ENCODE data around the gene ELFN2. TPM values are rescaled to one million over a fixed set of nuclear protein-coding genes. Genes with fewer than 3 reads are reported as not detected.

ELFN2 gene
- total and polyA plus RNA-seq, 4 donors = 0.62 to 6.8 (median 1.6) TPM

DNA sequence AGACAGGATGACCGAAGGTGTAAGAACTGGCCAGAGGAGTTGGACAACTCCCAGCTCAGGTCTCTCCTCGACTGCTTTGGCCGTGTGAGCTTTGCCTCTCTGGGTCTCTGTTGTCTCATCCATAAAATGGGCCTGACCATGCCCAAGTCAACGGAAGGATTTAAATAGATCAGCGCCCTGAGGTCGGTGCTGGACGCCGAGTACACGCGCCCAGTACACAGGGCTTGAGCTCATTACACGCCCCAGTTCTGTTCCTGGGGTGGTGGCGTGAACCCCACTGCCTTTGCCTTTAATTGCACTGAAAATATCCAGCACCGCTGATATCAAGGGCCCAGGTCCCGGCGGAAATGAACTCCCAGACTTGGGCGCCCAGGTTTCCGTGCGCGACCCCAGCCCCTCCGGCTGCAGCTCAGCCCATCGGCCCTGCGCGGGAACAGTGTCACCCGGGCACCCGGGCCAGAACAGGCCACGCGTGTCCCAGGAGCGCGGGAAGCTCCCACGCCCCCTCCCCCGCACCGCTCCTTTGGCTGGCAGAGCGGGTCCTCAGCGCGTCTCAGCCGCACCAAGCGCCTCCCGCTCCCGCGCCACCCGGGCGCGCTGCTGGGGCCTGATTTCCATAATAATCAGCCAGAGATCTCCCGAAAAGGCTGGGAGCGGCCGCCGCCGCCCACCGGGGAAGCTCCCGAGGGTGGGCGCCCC lies 102.8 kb downstream of the ELFN2 start:
- no peaks in the 10 kb centered on the region for H3K36me3 ChIP-seq (ENCODE audit: control insufficient read depth in 4 of 4, insufficient read depth in 4 of 4, low read length in 4 of 4)

DNA sequence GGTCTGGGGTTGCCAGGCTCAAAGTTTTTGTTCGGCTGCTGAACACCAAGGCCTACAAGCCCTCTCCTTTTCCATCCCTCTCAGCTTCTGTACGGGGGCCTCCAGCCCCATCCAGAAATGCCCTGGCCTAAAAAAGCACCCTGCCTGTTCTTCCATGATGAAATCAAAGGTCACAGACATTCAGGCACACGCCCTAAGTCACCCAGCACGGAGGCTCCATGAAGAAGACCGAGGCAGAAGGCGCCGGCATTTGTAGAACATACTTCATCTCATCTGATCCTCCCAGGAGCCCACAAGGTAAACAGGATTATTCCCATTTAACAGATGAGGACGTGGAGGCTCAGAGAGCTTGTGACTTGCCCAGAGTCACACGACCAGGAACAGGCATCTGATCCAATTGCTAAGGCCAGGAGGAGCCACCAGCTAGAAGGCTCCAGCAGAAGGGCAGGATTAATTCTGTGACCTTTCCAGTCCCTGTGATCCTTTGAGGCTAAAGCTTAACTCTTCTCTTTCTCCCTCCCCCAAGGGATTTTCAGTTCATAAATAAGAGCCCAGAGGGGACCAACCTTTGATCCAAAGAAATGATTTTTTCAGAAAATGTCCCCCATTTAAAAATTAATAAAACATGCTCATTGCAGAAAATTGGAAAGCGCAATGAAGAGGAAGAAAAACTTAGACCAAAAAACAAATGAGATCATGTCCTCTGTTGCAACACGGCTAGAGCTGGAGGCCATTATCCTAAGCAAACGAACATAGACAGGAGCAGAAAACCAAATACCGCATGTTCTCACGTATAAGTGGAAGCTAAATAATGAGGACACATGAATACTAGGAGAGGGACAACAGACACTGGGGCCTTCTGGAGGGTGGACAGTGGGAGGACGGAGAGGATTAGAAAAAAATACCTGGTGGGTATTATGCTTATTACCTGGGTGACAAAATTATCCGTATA lies 106.3 kb downstream of the ELFN2 start:
- Histone ChIP-seq H3K27me3 (ENCODE audit: control insufficient read depth in 3 of 3, insufficient read depth in 3 of 3, low read length in 2 of 3) (peaks cover 0 to 28% (median 27%) of the 10 kb centered on the region in 3 donors), H3K4me1 (ENCODE audit: control insufficient read depth in 5 of 5, insufficient read depth in 5 of 5, low read length in 5 of 5) (peaks cover 0 to 9% (median 0%) of the 10 kb centered on the region in 5 donors), H3K4me3 (no peak overlapping the region), H3K36me3 (ENCODE audit: control insufficient read depth in 4 of 4, insufficient read depth in 4 of 4, low read length in 4 of 4) (no peaks in the 10 kb centered on the region), H3K9ac (ENCODE audit: insufficient read depth in 1 of 2, low read length in 2 of 2) (no peak overlapping the region), H3K9me3 (ENCODE audit: control insufficient read depth in 4 of 4, insufficient read depth in 3 of 4, low read length in 3 of 4) (no peaks in the 10 kb centered on the region), H3K27ac (ENCODE audit: low read depth in 1 of 2, low read length in 1 of 2) (no peak overlapping the region)
- 69 to 73% methylated on average over 16 of the region's 16 CpGs for WGBS, 2 donors
- TF ChIP-seq, protein P1, sequence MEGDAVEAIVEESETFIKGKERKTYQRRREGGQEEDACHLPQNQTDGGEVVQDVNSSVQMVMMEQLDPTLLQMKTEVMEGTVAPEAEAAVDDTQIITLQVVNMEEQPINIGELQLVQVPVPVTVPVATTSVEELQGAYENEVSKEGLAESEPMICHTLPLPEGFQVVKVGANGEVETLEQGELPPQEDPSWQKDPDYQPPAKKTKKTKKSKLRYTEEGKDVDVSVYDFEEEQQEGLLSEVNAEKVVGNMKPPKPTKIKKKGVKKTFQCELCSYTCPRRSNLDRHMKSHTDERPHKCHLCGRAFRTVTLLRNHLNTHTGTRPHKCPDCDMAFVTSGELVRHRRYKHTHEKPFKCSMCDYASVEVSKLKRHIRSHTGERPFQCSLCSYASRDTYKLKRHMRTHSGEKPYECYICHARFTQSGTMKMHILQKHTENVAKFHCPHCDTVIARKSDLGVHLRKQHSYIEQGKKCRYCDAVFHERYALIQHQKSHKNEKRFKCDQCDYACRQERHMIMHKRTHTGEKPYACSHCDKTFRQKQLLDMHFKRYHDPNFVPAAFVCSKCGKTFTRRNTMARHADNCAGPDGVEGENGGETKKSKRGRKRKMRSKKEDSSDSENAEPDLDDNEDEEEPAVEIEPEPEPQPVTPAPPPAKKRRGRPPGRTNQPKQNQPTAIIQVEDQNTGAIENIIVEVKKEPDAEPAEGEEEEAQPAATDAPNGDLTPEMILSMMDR (IDR thresholded peaks at IDR 0.05; ENCODE audit: control extremely low read depth, extremely low read depth) = no peak
- DNase-seq (no peak), ATAC-seq (ENCODE audit: insufficient read depth, low FRiP score) (no peak)

More for the DNA sequence above, 102.8 kb downstream of the ELFN2 start:
- Histone ChIP-seq H3K4me1 (ENCODE audit: control insufficient read depth in 5 of 5, insufficient read depth in 5 of 5, low read length in 5 of 5) (peaks cover 0 to 15% (median 0%) of the 10 kb centered on the region in 5 donors), H3K27me3 (ENCODE audit: control insufficient read depth in 3 of 3, insufficient read depth in 3 of 3, low read length in 2 of 3) (peaks cover 0 to 41% (median 36%) of the 10 kb centered on the region in 3 donors), H3K4me3 (no peak overlapping the region), H3K27ac (ENCODE audit: low read depth in 1 of 2, low read length in 1 of 2) (no peak overlapping the region), H3K9me3 (ENCODE audit: control insufficient read depth in 4 of 4, insufficient read depth in 3 of 4, low read length in 3 of 4) (no peaks in the 10 kb centered on the region), H3K9ac (ENCODE audit: insufficient read depth in 1 of 2, low read length in 2 of 2) (no peak overlapping the region)
- WGBS, 2 donors = 12 to 14% methylated on average over 50 to 51 of the region's 51 CpGs
- TF ChIP-seq, protein P1 (IDR thresholded peaks at IDR 0.05; ENCODE audit: control extremely low read depth, extremely low read depth) = no peak
- DNase-seq (no peak), ATAC-seq (ENCODE audit: insufficient read depth, low FRiP score) (no peak)

DNA sequence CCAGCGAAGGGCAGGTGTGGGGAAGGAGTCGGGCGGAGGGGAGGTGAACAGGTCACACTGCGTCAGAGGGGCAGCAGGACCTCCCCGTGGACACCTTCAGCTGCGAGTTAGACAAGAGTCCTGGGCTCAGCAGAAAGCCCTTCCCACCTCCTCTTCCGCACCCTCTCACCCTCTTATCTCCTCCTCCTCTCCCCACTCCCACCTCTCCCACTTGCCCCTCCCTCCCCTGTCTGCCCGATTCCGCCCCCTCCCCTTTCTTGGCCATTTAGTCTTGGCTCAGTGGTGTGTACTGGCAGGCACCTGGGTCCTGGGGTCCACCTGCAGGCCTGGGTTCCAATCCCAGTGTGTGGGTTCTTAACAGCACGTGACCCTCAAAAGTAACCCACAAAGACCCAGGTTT lies 107.8 kb downstream of the ELFN2 start:
- no peaks in the 10 kb centered on the region for H3K9me3 ChIP-seq (ENCODE audit: control insufficient read depth in 4 of 4, insufficient read depth in 3 of 4, low read length in 3 of 4)
- ATAC-seq (ENCODE audit: insufficient read depth, low FRiP score) (no peak), DNase-seq (no peak)
- WGBS, 2 donors = 76 to 85% methylated on average over 10 of the region's 10 CpGs
- no peak overlapping the region for H3K4me3 ChIP-seq
- no peaks in the 10 kb centered on the region for H3K36me3 ChIP-seq (ENCODE audit: control insufficient read depth in 4 of 4, insufficient read depth in 4 of 4, low read length in 4 of 4)
- peaks cover 0 to 19% (median 15%) of the 10 kb centered on the region in 3 donors for H3K27me3 ChIP-seq (ENCODE audit: control insufficient read depth in 3 of 3, insufficient read depth in 3 of 3, low read length in 2 of 3)
- TF ChIP-seq, protein P1 (IDR thresholded peaks at IDR 0.05; ENCODE audit: control extremely low read depth, extremely low read depth) = no peak
- no peak overlapping the region for H3K9ac ChIP-seq (ENCODE audit: insufficient read depth in 1 of 2, low read length in 2 of 2)
- H3K4me1 ChIP-seq (ENCODE audit: control insufficient read depth in 5 of 5, insufficient read depth in 5 of 5, low read length in 5 of 5) = peaks cover 0 to 9% (median 0%) of the 10 kb centered on the region in 5 donors
- H3K27ac ChIP-seq (ENCODE audit: low read depth in 1 of 2, low read length in 1 of 2) = no peak overlapping the region
